ENCODE results near the gene FOXC1.

The FOXC1 gene

DNA sequence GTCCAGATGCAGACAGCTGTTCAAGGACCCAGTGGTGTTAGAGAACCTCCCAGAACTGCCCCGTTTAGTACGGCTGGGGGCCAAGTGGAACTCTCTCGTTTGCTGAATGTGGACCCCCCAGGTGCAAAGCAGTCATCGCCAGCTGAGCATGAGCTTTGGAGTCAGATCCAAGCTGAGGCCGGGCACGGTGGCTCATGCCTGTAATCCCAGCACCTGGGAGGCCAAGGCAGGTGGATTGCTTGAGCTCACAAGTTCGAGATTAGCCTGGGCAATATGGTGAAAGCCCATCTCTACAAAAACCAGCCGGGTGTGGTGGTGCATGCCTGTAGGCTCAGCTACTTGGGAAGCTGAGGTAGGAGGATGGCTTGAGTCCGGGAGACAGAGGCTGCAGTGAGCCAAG is 29.7 kb downstream of the FOXC1 start:
- TF ChIP-seq, protein P1, sequence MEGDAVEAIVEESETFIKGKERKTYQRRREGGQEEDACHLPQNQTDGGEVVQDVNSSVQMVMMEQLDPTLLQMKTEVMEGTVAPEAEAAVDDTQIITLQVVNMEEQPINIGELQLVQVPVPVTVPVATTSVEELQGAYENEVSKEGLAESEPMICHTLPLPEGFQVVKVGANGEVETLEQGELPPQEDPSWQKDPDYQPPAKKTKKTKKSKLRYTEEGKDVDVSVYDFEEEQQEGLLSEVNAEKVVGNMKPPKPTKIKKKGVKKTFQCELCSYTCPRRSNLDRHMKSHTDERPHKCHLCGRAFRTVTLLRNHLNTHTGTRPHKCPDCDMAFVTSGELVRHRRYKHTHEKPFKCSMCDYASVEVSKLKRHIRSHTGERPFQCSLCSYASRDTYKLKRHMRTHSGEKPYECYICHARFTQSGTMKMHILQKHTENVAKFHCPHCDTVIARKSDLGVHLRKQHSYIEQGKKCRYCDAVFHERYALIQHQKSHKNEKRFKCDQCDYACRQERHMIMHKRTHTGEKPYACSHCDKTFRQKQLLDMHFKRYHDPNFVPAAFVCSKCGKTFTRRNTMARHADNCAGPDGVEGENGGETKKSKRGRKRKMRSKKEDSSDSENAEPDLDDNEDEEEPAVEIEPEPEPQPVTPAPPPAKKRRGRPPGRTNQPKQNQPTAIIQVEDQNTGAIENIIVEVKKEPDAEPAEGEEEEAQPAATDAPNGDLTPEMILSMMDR (conservative IDR thresholded peaks at IDR 0.05; ENCODE audit: low read length): no peak
- DNase-seq (ENCODE audit: low read depth): no peak
- no peak overlapping the region for H3K4me3 ChIP-seq (ENCODE audit: low read length)

DNA sequence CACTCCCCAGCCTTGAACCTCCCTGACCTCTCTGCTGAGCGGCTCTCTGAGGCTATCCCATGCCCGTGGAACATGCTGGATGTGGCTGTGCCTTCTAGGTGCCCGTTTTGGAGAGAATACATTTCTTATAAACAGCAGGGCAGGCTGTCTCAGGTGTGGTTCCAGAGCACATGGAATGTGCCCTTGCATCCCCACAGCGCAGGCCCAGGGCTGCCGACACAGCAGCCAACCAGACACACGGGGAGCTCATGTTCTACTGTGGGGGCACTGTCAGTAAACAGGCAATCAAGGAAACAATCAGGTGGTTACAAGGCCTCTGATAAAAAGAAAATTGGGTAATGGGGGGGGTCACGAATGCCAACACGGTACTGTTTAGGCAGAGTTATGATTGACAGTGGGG is 30.8 kb downstream of the FOXC1 start:
- TF ChIP-seq, protein P1 (conservative IDR thresholded peaks at IDR 0.05; ENCODE audit: low read length): no peak
- H3K4me3 ChIP-seq (ENCODE audit: low read length): no peak overlapping the region
- no peak for DNase-seq (ENCODE audit: low read depth)

DNA sequence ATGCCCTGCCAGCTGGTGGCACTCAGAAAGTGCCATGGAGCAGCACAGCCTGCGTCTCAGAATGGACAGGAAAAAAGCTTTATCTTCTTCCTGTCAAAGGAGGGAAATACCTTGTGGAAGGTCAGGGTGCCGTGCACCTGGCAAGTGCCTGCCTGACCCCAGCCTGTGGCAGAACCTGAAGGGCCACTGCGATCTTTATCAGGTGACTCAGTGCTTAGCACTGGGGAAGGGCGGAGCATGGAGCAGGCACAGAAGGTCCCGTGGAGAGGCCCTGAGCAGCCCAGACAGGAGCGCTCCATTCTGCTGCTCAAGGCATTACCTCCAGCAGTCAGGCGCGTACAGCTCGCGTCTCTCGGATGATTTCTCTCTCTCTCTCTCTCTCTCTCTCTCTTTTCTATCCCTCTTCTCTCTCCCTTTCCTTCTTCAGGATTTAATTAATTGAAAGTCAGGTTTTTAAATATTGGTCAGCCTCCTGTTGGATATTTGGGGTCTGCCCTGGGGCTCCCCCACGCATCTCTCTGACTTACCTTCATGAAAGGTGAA is 31.7 kb downstream of the FOXC1 start:
- DNase-seq (ENCODE audit: low read depth): no peak
- no peak overlapping the region for H3K4me3 ChIP-seq (ENCODE audit: low read length)
- TF ChIP-seq, protein P1 (conservative IDR thresholded peaks at IDR 0.05; ENCODE audit: low read length): no peak

DNA sequence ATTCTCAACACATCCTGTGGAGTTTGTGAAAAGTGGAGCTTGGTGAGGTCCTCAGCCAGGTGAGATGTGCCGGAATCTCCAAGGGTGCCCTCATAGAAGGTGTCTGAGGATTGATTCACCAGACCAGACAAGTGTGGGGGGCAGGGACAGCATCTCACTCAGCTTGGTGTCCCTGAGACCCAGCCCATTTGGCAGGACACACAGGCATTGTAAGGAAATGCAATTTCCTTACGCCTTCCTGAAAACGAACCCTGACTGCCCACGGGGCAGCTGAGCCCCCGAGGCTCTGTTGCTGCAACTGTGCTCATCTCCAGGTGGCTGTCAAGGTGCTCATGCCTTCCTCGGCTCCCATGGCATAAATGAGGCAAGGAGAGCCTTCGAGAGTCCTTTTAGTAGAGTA is 33.4 kb downstream of the FOXC1 start:
- no peak for DNase-seq (ENCODE audit: low read depth)
- no peak overlapping the region for H3K4me3 ChIP-seq (ENCODE audit: low read length)
- TF ChIP-seq, protein P1 (conservative IDR thresholded peaks at IDR 0.05; ENCODE audit: low read length): no peak

DNA sequence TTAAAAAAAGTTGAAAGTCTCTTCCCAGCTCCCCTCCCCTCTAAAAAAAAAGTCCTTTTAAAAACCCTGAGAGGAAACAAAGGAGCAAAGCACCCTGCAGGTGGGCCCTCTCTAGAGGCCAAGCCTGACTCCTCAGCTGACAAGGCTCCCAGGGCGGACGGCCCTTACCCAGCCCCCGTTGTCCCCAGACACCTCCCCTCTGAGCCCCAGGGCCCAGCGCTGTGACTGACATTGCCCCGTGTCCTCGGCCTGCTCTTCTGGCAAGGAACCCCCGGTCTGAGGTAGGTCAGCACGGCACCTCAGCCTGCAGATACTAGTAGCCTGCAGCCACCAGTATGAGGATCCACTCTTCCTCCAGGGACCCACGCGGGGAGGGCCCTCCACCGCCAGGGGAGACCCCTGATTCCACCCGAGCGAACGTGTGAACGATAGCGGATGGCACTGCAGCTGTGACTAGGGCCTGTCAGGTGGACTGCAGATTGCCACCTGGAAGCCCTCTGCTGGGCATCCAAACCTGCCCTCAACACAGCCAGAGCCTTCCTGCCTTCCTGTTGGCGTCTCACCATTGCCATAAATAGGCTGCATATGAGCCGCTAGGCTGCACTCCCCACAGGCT is 34.2 kb downstream of the FOXC1 start:
- TF ChIP-seq, protein P1 (conservative IDR thresholded peaks at IDR 0.05; ENCODE audit: low read length): no peak
- DNase-seq (ENCODE audit: low read depth): no peak
- H3K4me3 ChIP-seq (ENCODE audit: low read length): no peak overlapping the region

DNA sequence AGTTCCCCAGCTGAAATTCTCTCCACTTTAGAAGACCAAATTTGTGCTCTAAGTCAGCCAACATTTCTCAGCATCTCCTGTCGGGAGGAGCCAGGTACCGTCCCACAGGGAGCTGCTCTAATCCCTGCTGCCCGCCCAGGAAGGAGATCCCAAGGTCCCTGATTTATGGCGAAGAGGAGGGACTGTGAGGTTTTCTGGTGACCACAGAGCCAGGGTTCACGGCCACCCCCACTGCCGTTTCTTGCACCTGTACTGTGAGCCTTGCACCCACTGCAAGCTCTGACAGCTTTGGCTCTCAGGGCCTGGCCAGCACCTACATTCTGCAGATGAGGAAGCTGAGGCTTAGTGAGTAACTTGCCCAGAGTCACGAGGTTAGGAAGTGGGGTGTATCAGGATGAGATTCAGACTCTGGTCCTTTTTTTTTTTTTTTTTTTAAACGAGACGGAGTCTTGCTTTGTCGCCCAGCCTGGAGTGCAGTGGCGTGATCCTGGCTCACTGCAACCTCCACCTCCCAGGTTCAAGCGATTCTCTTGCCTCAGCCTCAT is 34.9 kb downstream of the FOXC1 start:
- TF ChIP-seq, protein P1 (conservative IDR thresholded peaks at IDR 0.05; ENCODE audit: low read length): no peak
- H3K4me3 ChIP-seq (ENCODE audit: low read length): no peak overlapping the region
- DNase-seq (ENCODE audit: low read depth): no peak
